ENCODE measurements around the gene UROD.

The UROD gene

DNA sequence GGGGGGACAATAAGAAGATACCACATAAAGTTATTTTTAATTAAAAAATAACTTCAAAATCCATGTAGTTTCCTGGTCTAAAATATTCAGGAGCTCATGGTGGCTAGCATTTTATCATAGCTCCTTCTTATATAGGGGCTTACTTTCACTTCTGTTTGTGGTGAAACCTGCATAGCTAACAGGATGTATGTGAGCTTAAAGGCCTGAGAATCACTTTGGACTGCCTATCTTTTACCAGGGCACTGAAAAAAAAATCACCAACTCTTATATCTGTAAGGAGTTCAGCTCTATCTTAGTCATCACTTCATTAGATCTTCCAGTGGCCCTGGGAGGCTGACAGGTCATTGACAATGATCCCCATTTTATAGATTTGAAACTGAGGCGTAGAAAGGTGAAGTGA lies 21.3 kb downstream of the UROD start:
- TF ChIP-seq, protein P1, sequence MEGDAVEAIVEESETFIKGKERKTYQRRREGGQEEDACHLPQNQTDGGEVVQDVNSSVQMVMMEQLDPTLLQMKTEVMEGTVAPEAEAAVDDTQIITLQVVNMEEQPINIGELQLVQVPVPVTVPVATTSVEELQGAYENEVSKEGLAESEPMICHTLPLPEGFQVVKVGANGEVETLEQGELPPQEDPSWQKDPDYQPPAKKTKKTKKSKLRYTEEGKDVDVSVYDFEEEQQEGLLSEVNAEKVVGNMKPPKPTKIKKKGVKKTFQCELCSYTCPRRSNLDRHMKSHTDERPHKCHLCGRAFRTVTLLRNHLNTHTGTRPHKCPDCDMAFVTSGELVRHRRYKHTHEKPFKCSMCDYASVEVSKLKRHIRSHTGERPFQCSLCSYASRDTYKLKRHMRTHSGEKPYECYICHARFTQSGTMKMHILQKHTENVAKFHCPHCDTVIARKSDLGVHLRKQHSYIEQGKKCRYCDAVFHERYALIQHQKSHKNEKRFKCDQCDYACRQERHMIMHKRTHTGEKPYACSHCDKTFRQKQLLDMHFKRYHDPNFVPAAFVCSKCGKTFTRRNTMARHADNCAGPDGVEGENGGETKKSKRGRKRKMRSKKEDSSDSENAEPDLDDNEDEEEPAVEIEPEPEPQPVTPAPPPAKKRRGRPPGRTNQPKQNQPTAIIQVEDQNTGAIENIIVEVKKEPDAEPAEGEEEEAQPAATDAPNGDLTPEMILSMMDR (IDR thresholded peaks at IDR 0.05; ENCODE audit: extremely low read depth, missing control alignments): no peak
- DNase-seq (ENCODE audit: low spot score): peak; percentile 48

GRCh38 chr1:45035631-45036301 lies 23.7 kb downstream of the UROD start:
- TF ChIP-seq, protein P1 (IDR thresholded peaks at IDR 0.05; ENCODE audit: extremely low read depth, missing control alignments): no peak
- DNase-seq (ENCODE audit: low spot score): no peak

GRCh38 chr1:45037456-45037855 lies 25.4 kb downstream of the UROD start:
- no peak for DNase-seq (ENCODE audit: low spot score)
- TF ChIP-seq, protein P1 (IDR thresholded peaks at IDR 0.05; ENCODE audit: extremely low read depth, missing control alignments): no peak

- TF ChIP-seq, protein P1 (IDR thresholded peaks at IDR 0.05; ENCODE audit: extremely low read depth, missing control alignments): no peak
Observed at GRCh38 chr1:45038240-45038639, 26.2 kb downstream of the UROD start.

GRCh38 chr1:45038661-45039364 lies 26.8 kb downstream of the UROD start:
- TF ChIP-seq, protein P1 (IDR thresholded peaks at IDR 0.05; ENCODE audit: extremely low read depth, missing control alignments): no peak
- DNase-seq (ENCODE audit: low spot score): no peak

More at GRCh38 chr1:45038240-45038639, 26.2 kb downstream of the UROD start:
- DNase-seq (ENCODE audit: low spot score): no peak

GRCh38 chr1:45040297-45040696 lies 28.2 kb downstream of the UROD start:
- DNase-seq (ENCODE audit: low spot score): no peak
- TF ChIP-seq, protein P1 (IDR thresholded peaks at IDR 0.05; ENCODE audit: extremely low read depth, missing control alignments): no peak

DNA sequence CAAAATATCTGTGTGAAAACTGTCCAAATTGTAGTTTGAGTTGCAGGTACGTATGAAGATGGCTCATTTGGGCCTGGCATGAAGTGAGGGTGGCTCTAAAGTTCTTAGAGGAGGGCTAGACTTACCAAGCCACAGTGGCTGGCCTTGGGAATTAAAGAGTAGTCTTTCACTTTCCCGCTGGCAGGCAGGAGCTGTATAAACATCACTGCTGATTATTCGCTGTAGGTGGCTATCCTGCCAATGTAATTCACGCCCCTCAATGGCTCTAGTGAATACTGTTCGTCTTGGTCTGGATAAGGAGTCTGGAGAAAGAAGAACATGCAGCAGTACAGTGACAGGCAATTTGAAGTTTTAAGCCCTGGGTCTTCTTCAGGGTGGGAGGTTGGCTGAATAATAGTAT lies 31.0 kb downstream of the UROD start:
- DNase-seq (ENCODE audit: low spot score): no peak
- TF ChIP-seq, protein P1 (IDR thresholded peaks at IDR 0.05; ENCODE audit: extremely low read depth, missing control alignments): no peak
